Stimulated activated CD8-positive, alpha-beta memory T cell treated with anti-CD3 and anti-CD28 coated beads, Interleukin-15, amount 100 ng/mL, for 1 hour (primary cell): Measurements from ENCODE around the gene PZP.
"Not testable (repeated sequence)": the region's sequence is repeated elsewhere in the genome, so short reads cannot be mapped to it uniquely, and the experiment has no call there.

Experiments
- DNase-seq: peaks from one replicate; pipeline ENCODE4 v3.0.0-alpha.2; 2020; ENCODE audit warnings: low read depth

Gene PZP

GRCh38 chr12:9208229-9208628, at the start of gene PZP:
Gene PZP, minus strand, starts transcription at chr12:9208395. Its CDS starts 54 bp downstream, at chr12:9208341.
- DNase-seq: no peak

GRCh38 chr12:9256758-9257405, 48.7 kb upstream of the PZP start:
- no peak for DNase-seq

- no peak for DNase-seq
Measured at GRCh38 chr12:9256341-9256740, 48.1 kb upstream of the PZP start.

GRCh38 chr12:9255837-9256236, 47.6 kb upstream of the PZP start:
- no peak for DNase-seq

GRCh38 chr12:9253464-9253863, 45.3 kb upstream of the PZP start:
- DNase-seq: no peak

- DNase-seq: not testable (repeated sequence)
Measured at GRCh38 chr12:9252791-9253190, 44.6 kb upstream of the PZP start.

GRCh38 chr12:9252256-9252655, 44.1 kb upstream of the PZP start:
- no peak for DNase-seq

- no peak for DNase-seq
Measured at GRCh38 chr12:9248435-9248834, 40.2 kb upstream of the PZP start.

GRCh38 chr12:9244894-9245293, 36.7 kb upstream of the PZP start:
- DNase-seq: no peak

- no peak for DNase-seq
Measured at GRCh38 chr12:9243999-9244649, 35.9 kb upstream of the PZP start.

GRCh38 chr12:9241301-9241700, 33.1 kb upstream of the PZP start:
- no peak for DNase-seq

GRCh38 chr12:9240776-9241175, 32.6 kb upstream of the PZP start:
- no peak for DNase-seq

- not testable (repeated sequence) for DNase-seq
Measured at GRCh38 chr12:9240004-9240635, 31.9 kb upstream of the PZP start.

GRCh38 chr12:9237286-9237685, 29.1 kb upstream of the PZP start:
- DNase-seq: no peak

GRCh38 chr12:9235519-9235918, 27.3 kb upstream of the PZP start:
- DNase-seq: no peak

- no peak for DNase-seq
Measured at GRCh38 chr12:9227950-9228349, 19.8 kb upstream of the PZP start.

GRCh38 chr12:9223830-9224229, 15.6 kb upstream of the PZP start:
- no peak for DNase-seq

- DNase-seq: no peak
Measured at GRCh38 chr12:9221483-9221882, 13.3 kb upstream of the PZP start.

GRCh38 chr12:9221011-9221410, 12.8 kb upstream of the PZP start:
- DNase-seq: not testable (repeated sequence)

- DNase-seq: no peak
Measured at GRCh38 chr12:9214534-9214933, 6.3 kb upstream of the PZP start.

GRCh38 chr12:9211687-9212086, 3.5 kb upstream of the PZP start:
- DNase-seq: no peak

GRCh38 chr12:9204380-9204779, 3.8 kb downstream of the PZP start:
- DNase-seq: no peak

- no peak for DNase-seq
Measured at GRCh38 chr12:9198012-9198411, 10.2 kb downstream of the PZP start.

- DNase-seq: no peak
Measured at GRCh38 chr12:9184276-9184675, 23.9 kb downstream of the PZP start.
